ENCODE results near the gene AP3B1. TPM values are rescaled to one million over a fixed set of nuclear protein-coding genes. Genes with fewer than 3 reads are reported as not detected.

AP3B1 gene
- total and polyA plus RNA-seq, 5 donors = 19.0 to 28.0 (median 24.5) TPM

Other genes starting within 250 kb of the AP3B1 start
- gene SCAMP1, start 65.9 kb upstream of the AP3B1 start, total RNA-seq = 10 to 100 TPM; 37.9 to 44.1 (median 40.4) TPM
- 14.6 TPM for gene SCAMP1, start 65.9 kb upstream of the AP3B1 start, polyA plus RNA-seq